Duodenal mucosa (tissue), 2 donors: Measurements from ENCODE around the gene STK36.

Source experiments
- H3K27ac ChIP-seq: one replicate; pipeline ENCODE4 v1.7.0; 2013; ENCODE audit warnings: low read depth, low read length
- H3K27me3 ChIP-seq, 2 donors: one replicate each; pipeline ENCODE4 v1.7.0; 2013; ENCODE audit warnings: low read length in 2 of 2, control low read depth in 1 of 2; ENCODE audit not compliant: insufficient read depth in 2 of 2, control insufficient read depth in 1 of 2
- H3K36me3 ChIP-seq, 2 donors: one replicate each; pipeline ENCODE4 v1.7.0; 2013; ENCODE audit warnings: low read length in 2 of 2, control low read depth in 1 of 2; ENCODE audit not compliant: insufficient read depth in 2 of 2, control insufficient read depth in 1 of 2
- H3K4me1 ChIP-seq, 2 donors: one replicate each; pipeline ENCODE4 v1.7.0; 2013; ENCODE audit warnings: low read length in 2 of 2, control low read depth in 1 of 2; ENCODE audit not compliant: insufficient read depth in 2 of 2, control insufficient read depth in 1 of 2
- H3K4me3 ChIP-seq, 2 donors: one replicate each; pipeline ENCODE4 v1.7.0; 2013; ENCODE audit warnings: low read length in 2 of 2, low read depth in 1 of 2
- H3K9ac ChIP-seq, 2 donors: one replicate each; pipeline ENCODE4 v1.7.0; 2013; ENCODE audit warnings: low read length in 2 of 2, low read depth in 1 of 2
- H3K9me3 ChIP-seq, 2 donors: one replicate each; pipeline ENCODE4 v1.7.0; 2013; ENCODE audit warnings: low read length in 2 of 2, control low read depth in 1 of 2; ENCODE audit not compliant: control insufficient read depth in 1 of 2

STK36 gene

GRCh38 chr2:218726004-218726574 lies 54.2 kb downstream of the STK36 start:
- H3K36me3 ChIP-seq, result no peaks in the 10 kb centered on the region
- peaks cover 0 to 7% of the 10 kb centered on the region in 2 donors for H3K4me1 ChIP-seq
- H3K9ac ChIP-seq, result no peak overlapping the region
- no peak overlapping the region for H3K27ac ChIP-seq
- H3K4me3 ChIP-seq, result no peak overlapping the region
- H3K27me3 ChIP-seq, result no peaks in the 10 kb centered on the region
- H3K9me3 ChIP-seq, result peaks cover 0 to 8% of the 10 kb centered on the region in 2 donors

- no peak overlapping the region for H3K4me3 ChIP-seq
- H3K4me1 ChIP-seq, result peaks cover 14 to 18% of the 10 kb centered on the region in 2 donors
- no peaks in the 10 kb centered on the region for H3K27me3 ChIP-seq
- H3K36me3 ChIP-seq, result no peaks in the 10 kb centered on the region
- H3K9me3 ChIP-seq, result peaks cover 0 to 8% of the 10 kb centered on the region in 2 donors
- H3K9ac ChIP-seq, result no peak overlapping the region
- no peak overlapping the region for H3K27ac ChIP-seq
Measured at GRCh38 chr2:218727502-218728165, 55.7 kb downstream of the STK36 start.

GRCh38 chr2:218729640-218730039 lies 57.8 kb downstream of the STK36 start:
- Histone ChIP-seq H3K27ac (no peak overlapping the region), H3K27me3 (no peaks in the 10 kb centered on the region), H3K4me1 (peaks cover 18 to 25% of the 10 kb centered on the region in 2 donors), H3K9ac (no peak overlapping the region), H3K4me3 (no peak overlapping the region), H3K9me3 (peaks cover 0 to 8% of the 10 kb centered on the region in 2 donors), H3K36me3 (no peaks in the 10 kb centered on the region)

- Histone ChIP-seq H3K9me3 (peaks cover 0 to 3% of the 10 kb centered on the region in 2 donors), H3K36me3 (peaks cover under 1 to 2% of the 10 kb centered on the region in 2 donors), H3K9ac (no peak overlapping the region), H3K4me1 (peaks cover 18 to 25% of the 10 kb centered on the region in 2 donors), H3K27me3 (no peaks in the 10 kb centered on the region), H3K27ac (no peak overlapping the region), H3K4me3 (no peak overlapping the region)
Measured at GRCh38 chr2:218732052-218732760, 60.3 kb downstream of the STK36 start.

- Histone ChIP-seq H3K36me3 (peaks cover 6 to 7% of the 10 kb centered on the region in 2 donors), H3K4me1 (peaks cover 18 to 25% of the 10 kb centered on the region in 2 donors), H3K4me3 (no peak overlapping the region), H3K9ac (no peak overlapping the region), H3K9me3 (peaks cover 0 to under 1% of the 10 kb centered on the region in 2 donors), H3K27ac (no peak overlapping the region), H3K27me3 (no peaks in the 10 kb centered on the region)
Measured at GRCh38 chr2:218732761-218733158, 60.9 kb downstream of the STK36 start.

GRCh38 chr2:218733171-218734021 lies 61.5 kb downstream of the STK36 start:
- peaks cover 13 to 14% of the 10 kb centered on the region in 2 donors for H3K36me3 ChIP-seq
- H3K9ac ChIP-seq, result no peak overlapping the region
- no peak overlapping the region for H3K27ac ChIP-seq
- H3K4me1 ChIP-seq, result peaks cover 18 to 25% of the 10 kb centered on the region in 2 donors
- no peaks in the 10 kb centered on the region for H3K27me3 ChIP-seq
- no peak overlapping the region for H3K4me3 ChIP-seq
- H3K9me3 ChIP-seq, result no peaks in the 10 kb centered on the region

- no peak overlapping the region for H3K4me3 ChIP-seq
- peaks cover 21 to 24% of the 10 kb centered on the region in 2 donors for H3K36me3 ChIP-seq
- peak overlapping the region; percentile 14 for H3K27ac ChIP-seq
- H3K4me1 ChIP-seq, result peaks cover 18 to 25% of the 10 kb centered on the region in 2 donors
- H3K27me3 ChIP-seq, result no peaks in the 10 kb centered on the region
- no peaks in the 10 kb centered on the region for H3K9me3 ChIP-seq
- H3K9ac ChIP-seq, result no peak overlapping the region
Measured at GRCh38 chr2:218734190-218734975, 62.5 kb downstream of the STK36 start.

GRCh38 chr2:218736531-218736930 lies 64.6 kb downstream of the STK36 start:
- Histone ChIP-seq H3K27ac (no peak overlapping the region), H3K4me1 (peaks cover 14 to 21% of the 10 kb centered on the region in 2 donors), H3K9me3 (no peaks in the 10 kb centered on the region), H3K9ac (no peak overlapping the region), H3K27me3 (no peaks in the 10 kb centered on the region), H3K36me3 (peaks cover 32 to 40% of the 10 kb centered on the region in 2 donors), H3K4me3 (no peak overlapping the region)

GRCh38 chr2:218743068-218743467 lies 71.2 kb downstream of the STK36 start:
- Histone ChIP-seq H3K4me3 (no peak overlapping the region), H3K4me1 (no peaks in the 10 kb centered on the region), H3K36me3 (peaks cover 50 to 66% of the 10 kb centered on the region in 2 donors), H3K27ac (no peak overlapping the region), H3K9me3 (no peaks in the 10 kb centered on the region), H3K27me3 (no peaks in the 10 kb centered on the region), H3K9ac (no peak overlapping the region)
